PC-9 (cell line): ENCODE results near the gene HLA-DMB. TPM values are rescaled to one million over a fixed set of nuclear protein-coding genes. Genes with fewer than 3 reads are reported as not detected.

Experiments used
- BruUV-seq: library from RNA; stranded (reverse); fragments of 400-500 nt; replicated peaks from 2 replicates; lab custom pipeline; 2021; lab: Mats Ljungman, UMichigan
- CTCF ChIA-PET: fragments of 300-600 bp; sonication (Branson Sonifier 250); formaldehyde crosslinking; loops from one replicate; lab custom pipeline; 2022; ENCODE audit warnings: antibody characterized with exemption; lab: Charles Lee
- POLR2A ChIA-PET: fragments of 300-600 bp; sonication (Branson Sonifier 250); formaldehyde crosslinking; loops from one replicate; lab custom pipeline; 2022; ENCODE audit warnings: antibody characterized with exemption; ENCODE audit not compliant: unreplicated experiment; lab: Charles Lee
- DNase-seq, 2 experiments: peaks; one replicate each; pipeline versions ENCODE4 v3.0.0 to v3.0.0-alpha.2; 2015 to 2022; ENCODE audit warnings: mixed read lengths in 1 of 2
- H2AFZ ChIP-seq: fragments of 200-600 bp; sonication (generic); 2 replicates; pipeline ENCODE4 v1.8.1; 2017; ENCODE audit warnings: antibody characterized with exemption
- H3F3A ChIP-seq: fragments of 200-600 bp; sonication (generic); 2 replicates; pipeline ENCODE4 v1.8.1; 2017; ENCODE audit warnings: antibody characterized with exemption, mild to moderate bottlenecking, low read depth; ENCODE audit not compliant: insufficient read depth
- H3K27ac ChIP-seq: fragments of 200-600 bp; sonication (generic); 2 replicates; pipeline ENCODE4 v1.6.1; 2016; ENCODE audit warnings: mixed run types
- H3K27me3 ChIP-seq: fragments of 200-600 bp; sonication (generic); 2 replicates; pipeline ENCODE4 v1.6.1; 2016; ENCODE audit warnings: low read depth, mixed run types; ENCODE audit not compliant: insufficient read depth
- H3K36me3 ChIP-seq: fragments of 200-600 bp; sonication (generic); 2 replicates; pipeline ENCODE4 v1.6.1; 2016; ENCODE audit warnings: low read depth, mixed run types
- H3K4me1 ChIP-seq: fragments of 200-600 bp; sonication (generic); replicated peaks from 2 replicates; pipeline ENCODE4 v1.6.1; 2016; ENCODE audit warnings: mixed run types; ENCODE audit not compliant: insufficient read depth
- H3K4me2 ChIP-seq: fragments of 200-600 bp; sonication (generic); 2 replicates; pipeline ENCODE4 v1.6.1; 2017; ENCODE audit warnings: mixed run types
- H3K4me3 ChIP-seq: fragments of 200-600 bp; sonication (generic); 2 replicates; pipeline ENCODE4 v1.6.1; 2016; ENCODE audit warnings: mixed run types
- H3K79me2 ChIP-seq: fragments of 200-600 bp; sonication (generic); 2 replicates; pipeline ENCODE4 v1.6.1; 2017; ENCODE audit warnings: low read depth, mixed run types
- H3K9me2 ChIP-seq: fragments of 200-600 bp; sonication (generic); 2 replicates; pipeline ENCODE4 v1.8.1; 2017; ENCODE audit warnings: mild to moderate bottlenecking; ENCODE audit not compliant: insufficient read depth
- H3K9me3 ChIP-seq: fragments of 200-600 bp; sonication (generic); 2 replicates; pipeline ENCODE4 v1.8.1; 2016; ENCODE audit warnings: low read depth; ENCODE audit not compliant: insufficient read depth
- H4K20me1 ChIP-seq: fragments of 200-600 bp; sonication (generic); 2 replicates; pipeline ENCODE4 v1.8.1; 2017; ENCODE audit not compliant: insufficient read depth
- EZH2 ChIP-seq: fragments of 200-600 bp; sonication (generic); IDR thresholded peaks from 2 replicates; pipeline ENCODE4 v1.8.0; 2017; ENCODE audit warnings: antibody characterized with exemption, low read depth
- intact Hi-C: fragments of 100-400 bp; cut with micrococcal nuclease; formaldehyde crosslinking; loops from one replicate; pipeline ENCODE4 v1.10.0; 2022; ENCODE audit not compliant: unreplicated experiment
- total RNA-seq: library from RNA; stranded (reverse); gene quantifications from 2 replicates; pipeline ENCODE4 v1.2.3, GENCODE V29; 2021
- TF ChIP-seq, protein P1 (sequence below): fragments of 200-600 bp; sonication (generic); conservative IDR thresholded peaks from 2 replicates; pipeline ENCODE4 v1.6.1; 2017; ENCODE audit warnings: mixed run types, antibody characterized with exemption, mild to moderate bottlenecking, moderate library complexity

The HLA-DMB gene
- total RNA-seq, 1 experiment from 2014 or later: 1.1 TPM

DNA sequence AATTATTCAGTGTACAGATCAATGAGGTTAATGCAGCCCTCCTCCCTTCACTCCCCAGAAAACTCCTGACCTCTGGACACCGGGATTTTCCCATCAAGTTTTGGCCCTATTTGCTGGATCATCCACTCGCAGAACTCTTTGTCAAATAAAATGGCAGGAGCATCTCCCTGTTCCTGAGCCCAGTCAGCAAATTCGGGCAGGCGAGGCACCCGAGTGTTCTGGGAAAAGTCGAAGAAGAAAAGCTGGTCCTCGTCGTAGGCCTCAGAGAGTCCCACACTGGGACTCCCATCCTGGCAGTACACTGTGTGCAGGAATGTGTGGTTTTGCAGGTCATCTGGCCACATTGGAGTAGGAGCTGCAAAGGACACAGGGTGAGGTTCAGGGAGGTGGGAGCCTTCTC lies 9.6 kb upstream of the HLA-DMB start:
- no peak overlapping the region for H3K4me2 ChIP-seq
- peaks cover 4% of the 10 kb centered on the region for H3K4me1 ChIP-seq
- H3K27ac ChIP-seq: no peak overlapping the region
- no peak for DNase-seq
- TF ChIP-seq, protein P1, sequence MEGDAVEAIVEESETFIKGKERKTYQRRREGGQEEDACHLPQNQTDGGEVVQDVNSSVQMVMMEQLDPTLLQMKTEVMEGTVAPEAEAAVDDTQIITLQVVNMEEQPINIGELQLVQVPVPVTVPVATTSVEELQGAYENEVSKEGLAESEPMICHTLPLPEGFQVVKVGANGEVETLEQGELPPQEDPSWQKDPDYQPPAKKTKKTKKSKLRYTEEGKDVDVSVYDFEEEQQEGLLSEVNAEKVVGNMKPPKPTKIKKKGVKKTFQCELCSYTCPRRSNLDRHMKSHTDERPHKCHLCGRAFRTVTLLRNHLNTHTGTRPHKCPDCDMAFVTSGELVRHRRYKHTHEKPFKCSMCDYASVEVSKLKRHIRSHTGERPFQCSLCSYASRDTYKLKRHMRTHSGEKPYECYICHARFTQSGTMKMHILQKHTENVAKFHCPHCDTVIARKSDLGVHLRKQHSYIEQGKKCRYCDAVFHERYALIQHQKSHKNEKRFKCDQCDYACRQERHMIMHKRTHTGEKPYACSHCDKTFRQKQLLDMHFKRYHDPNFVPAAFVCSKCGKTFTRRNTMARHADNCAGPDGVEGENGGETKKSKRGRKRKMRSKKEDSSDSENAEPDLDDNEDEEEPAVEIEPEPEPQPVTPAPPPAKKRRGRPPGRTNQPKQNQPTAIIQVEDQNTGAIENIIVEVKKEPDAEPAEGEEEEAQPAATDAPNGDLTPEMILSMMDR: no peak
- TF ChIP-seq EZH2: no peak
- H3K79me2 ChIP-seq: no peaks in the 10 kb centered on the region
- no TSS peak for BruUV-seq
- POLR2A ChIA-PET: no interaction called here
- intact Hi-C loops: no loop called here
- H3K9me3 ChIP-seq: no peaks in the 10 kb centered on the region
- H3K9me2 ChIP-seq: no peaks in the 10 kb centered on the region
- H3K36me3 ChIP-seq: no peaks in the 10 kb centered on the region
- no peaks in the 10 kb centered on the region for H3K27me3 ChIP-seq
- CTCF ChIA-PET: no interaction called here
- H4K20me1 ChIP-seq: no peaks in the 10 kb centered on the region
- no peak overlapping the region for H2AFZ ChIP-seq
- 0 out of 2 replicates have a peak, but pooled peaks cover 3% of the 10 kb centered on the region for H3F3A ChIP-seq
- H3K4me3 ChIP-seq: no peak overlapping the region

DNA sequence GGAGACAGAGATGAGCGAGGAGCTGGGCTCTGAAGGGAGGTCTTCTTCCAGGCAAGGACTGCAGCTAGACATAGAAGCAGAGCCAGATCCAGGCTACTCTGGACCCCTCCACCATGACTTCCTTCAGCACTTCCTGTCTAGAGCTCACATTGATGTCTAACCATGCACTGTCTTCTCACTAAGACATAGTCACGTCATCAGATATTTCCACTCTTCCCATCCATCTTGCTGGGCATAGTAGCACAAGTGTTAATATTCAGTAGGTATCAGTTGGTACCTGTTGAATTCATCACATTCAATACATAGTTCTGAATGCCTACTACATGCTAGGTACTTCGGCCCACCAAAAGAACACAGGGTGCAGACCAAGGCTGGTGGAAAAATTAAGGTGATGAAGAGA lies 9.2 kb upstream of the HLA-DMB start:
- ChIA-PET CTCF (no interaction called here), POLR2A (no interaction called here)

DNA sequence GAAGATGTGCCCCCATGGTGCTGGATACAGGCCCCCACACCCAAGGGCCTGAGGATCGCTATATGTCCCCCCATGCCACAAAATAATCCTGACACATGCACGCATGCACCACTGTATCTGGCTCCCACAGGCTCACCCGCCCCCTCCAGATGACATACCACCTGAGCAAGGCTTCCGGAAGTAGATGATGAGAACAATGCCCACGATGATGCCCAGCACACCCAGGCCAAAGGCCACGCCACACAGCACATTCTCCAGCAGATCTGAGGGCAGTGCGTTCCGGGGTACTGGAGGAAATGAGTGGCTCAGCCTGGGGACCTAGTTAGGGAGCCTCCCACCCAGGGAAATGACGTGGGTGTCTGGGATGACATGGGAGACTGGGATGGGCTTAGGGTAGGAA lies 8.3 kb upstream of the HLA-DMB start:
- intact Hi-C loops: no loop called here
- no peaks in the 10 kb centered on the region for H4K20me1 ChIP-seq
- H3K4me1 ChIP-seq: peaks cover 4% of the 10 kb centered on the region
- H3K4me2 ChIP-seq: no peak overlapping the region
- ChIA-PET POLR2A (no interaction called here), CTCF (no interaction called here)
- TF ChIP-seq, protein P1: no peak
- no peak for TF ChIP-seq EZH2
- H3K9me3 ChIP-seq: no peaks in the 10 kb centered on the region
- H3K27ac ChIP-seq: no peak overlapping the region
- H3F3A ChIP-seq: 0 out of 2 replicates have a peak, but pooled peaks cover 3% of the 10 kb centered on the region
- DNase-seq: no peak
- no peaks in the 10 kb centered on the region for H3K36me3 ChIP-seq
- no peaks in the 10 kb centered on the region for H3K9me2 ChIP-seq
- no peak overlapping the region for H2AFZ ChIP-seq
- BruUV-seq: no TSS peak
- no peaks in the 10 kb centered on the region for H3K79me2 ChIP-seq
- no peak overlapping the region for H3K4me3 ChIP-seq
- H3K27me3 ChIP-seq: no peaks in the 10 kb centered on the region

More for the DNA sequence above, 9.2 kb upstream of the HLA-DMB start:
- Histone ChIP-seq H3K9me3 (no peaks in the 10 kb centered on the region), H3K9me2 (no peaks in the 10 kb centered on the region), H3K4me1 (peaks cover 4% of the 10 kb centered on the region), H3K4me3 (no peak overlapping the region), H3K27ac (no peak overlapping the region), H3K36me3 (no peaks in the 10 kb centered on the region), H3K4me2 (no peak overlapping the region), H3K27me3 (no peaks in the 10 kb centered on the region), H3K79me2 (no peaks in the 10 kb centered on the region), H3F3A (0 out of 2 replicates have a peak, but pooled peaks cover 3% of the 10 kb centered on the region), H2AFZ (no peak overlapping the region), H4K20me1 (no peaks in the 10 kb centered on the region)
- BruUV-seq: no TSS peak
- DNase-seq: no peak
- no peak for TF ChIP-seq EZH2
- TF ChIP-seq, protein P1: no peak
- intact Hi-C loops: no loop called here
